ENCODE data around the gene ATRIP. TPM values are rescaled to one million over a fixed set of nuclear protein-coding genes. Genes with fewer than 3 reads are reported as not detected.

ATRIP gene
- 10 to 100 TPM in 1 of 4 donors, 1 to 10 TPM in 3; 5.3 to 11.5 (median 7.5) TPM for total RNA-seq

DNA sequence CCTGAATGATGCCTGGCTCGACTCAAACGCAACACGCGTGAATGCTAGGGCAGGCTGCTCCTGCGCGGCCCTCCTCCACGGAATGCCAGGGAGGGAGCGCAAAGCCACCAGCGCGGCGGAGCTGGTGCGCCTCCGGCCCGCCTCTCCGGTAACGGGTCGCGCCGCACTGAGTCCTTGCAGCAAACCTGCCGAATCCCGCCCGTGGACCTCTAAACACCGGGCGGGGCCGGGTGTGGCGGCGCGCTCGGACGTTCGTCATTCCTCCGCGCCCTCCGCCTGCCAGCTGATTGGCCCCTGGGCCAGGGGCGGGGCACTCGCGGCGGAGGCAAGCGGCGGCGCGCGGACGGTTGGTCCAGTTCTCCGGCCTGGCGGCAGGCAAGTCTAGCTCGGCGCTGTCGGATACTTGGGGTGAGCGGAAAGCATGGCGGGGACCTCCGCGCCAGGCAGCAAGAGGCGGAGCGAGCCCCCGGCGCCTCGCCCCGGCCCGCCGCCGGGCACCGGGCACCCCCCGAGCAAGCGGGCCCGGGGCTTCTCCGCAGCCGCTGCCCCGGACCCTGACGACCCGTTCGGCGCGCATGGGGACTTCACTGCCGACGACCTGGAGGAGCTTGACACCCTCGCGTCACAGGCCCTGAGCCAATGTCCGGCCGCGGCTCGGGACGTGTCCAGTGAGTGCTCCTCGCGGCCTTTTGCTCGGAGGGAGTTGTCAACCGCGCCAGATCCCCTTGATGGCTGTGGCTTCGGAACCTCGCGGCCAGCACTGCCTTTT is at the start of gene ATRIP:
ATRIP (plus strand) TSS at position 313 of the 769 bp plus-strand sequence; CDS start at position 422, 109 bp downstream.
- peak within 1 kb of the TSS; percentile 59 to 89 for H3K4me3 ChIP-seq
- DNase-seq, result peak; percentile 86 to 90
- H3K9me3 ChIP-seq, result no peaks in the 10 kb centered on the region
- peaks cover 5 to 20% of the 10 kb centered on the region in 2 donors for H3K4me1 ChIP-seq
- TF ChIP-seq POLR2A (IDR thresholded peaks at IDR 0.05) (peak; percentile 87 to 93), CTCF (IDR thresholded peaks at IDR 0.05) (peak in 2 of 4 experiments; percentile 14 to 19)
- peak within 1 kb of the TSS; percentile 85 to 93 for H3K27ac ChIP-seq
- H3K27me3 ChIP-seq, result no peaks in the 10 kb centered on the region
- intact Hi-C loops (cut with DNase I; ENCODE audit: low total_unique reads), result no loop called here
- no peaks in the 10 kb centered on the region for H3K36me3 ChIP-seq

- TF ChIP-seq CTCF (IDR thresholded peaks at IDR 0.05) (no peak), POLR2A (IDR thresholded peaks at IDR 0.05) (no peak)
- peak in 1 of 2 donors; percentile 11 for DNase-seq
- intact Hi-C loops (cut with DNase I; ENCODE audit: low total_unique reads), result loop anchor here (5.0 kb wide), 1 partner anchor 39 kb away; no protein-coding TSS in a partner anchor
- peaks cover 0 to 11% of the 10 kb centered on the region in 2 donors for H3K4me1 ChIP-seq
- H3K4me3 ChIP-seq, result no peak overlapping the region
- H3K9me3 ChIP-seq, result no peaks in the 10 kb centered on the region
- peaks cover 0 to 3% of the 10 kb centered on the region in 2 donors for H3K27me3 ChIP-seq
- no peaks in the 10 kb centered on the region for H3K36me3 ChIP-seq
- no peak overlapping the region for H3K27ac ChIP-seq
These were observed 48.5 kb upstream of the ATRIP start for GRCh38 chr3:48397767-48398681.

DNA sequence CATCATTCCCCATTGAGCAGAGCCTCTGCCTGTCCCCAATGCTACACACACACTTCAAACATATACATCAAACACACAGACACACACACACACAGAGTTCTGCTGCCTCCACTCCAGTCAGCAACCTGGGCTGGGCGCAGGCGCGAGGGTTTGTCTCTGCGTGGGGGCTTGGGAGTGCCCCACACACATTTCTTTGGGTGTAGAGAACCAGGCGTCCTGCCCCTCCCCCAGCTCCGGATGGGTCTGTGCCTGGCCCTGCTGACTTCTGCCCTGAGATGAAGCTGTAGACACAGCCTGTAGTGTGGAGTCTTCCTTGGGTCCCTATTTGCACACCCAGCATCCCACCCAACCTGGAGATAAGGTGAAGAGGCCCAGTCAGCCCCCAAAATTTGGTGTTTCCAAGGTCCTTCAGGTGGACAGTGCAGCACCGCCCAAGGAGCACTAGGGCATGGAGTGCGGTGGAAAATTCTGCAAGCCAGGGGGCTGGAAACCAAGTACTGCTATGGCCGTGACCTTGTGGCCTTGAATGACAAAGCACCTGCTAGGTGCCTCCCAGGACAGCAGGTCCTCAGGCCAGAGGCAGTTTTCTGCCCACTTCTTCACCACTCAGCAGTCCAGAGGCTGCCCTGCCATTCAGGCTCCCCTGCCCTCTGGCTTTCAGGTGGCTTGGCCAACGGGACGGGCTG is 47.7 kb upstream of the ATRIP start:
- TF ChIP-seq POLR2A (IDR thresholded peaks at IDR 0.05) (no peak), CTCF (IDR thresholded peaks at IDR 0.05) (no peak)
- H3K36me3 ChIP-seq, result no peaks in the 10 kb centered on the region
- H3K27me3 ChIP-seq, result peaks cover 0 to 3% of the 10 kb centered on the region in 2 donors
- intact Hi-C loops (cut with DNase I; ENCODE audit: low total_unique reads), result loop anchor here (5.0 kb wide), 1 partner anchor 38 kb away; no protein-coding TSS in a partner anchor
- H3K4me1 ChIP-seq, result peaks cover 0 to 11% of the 10 kb centered on the region in 2 donors
- no peak for DNase-seq
- H3K4me3 ChIP-seq, result no peak overlapping the region
- H3K27ac ChIP-seq, result no peak overlapping the region
- H3K9me3 ChIP-seq, result no peaks in the 10 kb centered on the region

GRCh38 chr3:48399387-48400172 is 47.0 kb upstream of the ATRIP start:
- no peaks in the 10 kb centered on the region for H3K36me3 ChIP-seq
- TF ChIP-seq CTCF (IDR thresholded peaks at IDR 0.05) (no peak), POLR2A (IDR thresholded peaks at IDR 0.05) (no peak)
- no peak overlapping the region for H3K4me3 ChIP-seq
- no peak overlapping the region for H3K27ac ChIP-seq
- H3K4me1 ChIP-seq, result peaks cover 0 to 11% of the 10 kb centered on the region in 2 donors
- DNase-seq, result no peak
- intact Hi-C loops (cut with DNase I; ENCODE audit: low total_unique reads), result loop anchor here (5.0 kb wide), 1 partner anchor 38 kb away; no protein-coding TSS in a partner anchor
- no peaks in the 10 kb centered on the region for H3K27me3 ChIP-seq
- H3K9me3 ChIP-seq, result no peaks in the 10 kb centered on the region

All from uterus (tissue), 4 donors.